Central memory CD8-positive, alpha-beta T cell (primary cell): ENCODE data around the gene PLXDC1.
A peak's percentile ranks its signal among the peaks of the same experiment; 100 is the strongest.
"Not testable (repeated sequence)": the region's sequence is repeated elsewhere in the genome, so short reads cannot be mapped to it uniquely, and the experiment has no call there.

Experiments
- ATAC-seq: fragments of 150-1000 bp; cut with Tn5 transposase; replicated peaks from 2 replicates; pipeline ENCODE4 v1.10.0; 2022; ENCODE audit warnings: mild to moderate bottlenecking, moderate FRiP score, moderate number of reproducible peaks; ENCODE audit not compliant: poor library complexity, severe bottlenecking; ENCODE audit errors: extremely low read depth
- DNase-seq, 2 donors: peaks; one replicate each; pipeline ENCODE4 v3.0.0; 2021; ENCODE audit warnings: low spot score in 2 of 2
- H3K27ac Mint-ChIP-seq: one replicate; pipeline ENCODE4 v1.8.0; 2022; ENCODE audit warnings: low read depth, mild to moderate bottlenecking, moderate library complexity, mixed read lengths
- H3K27me3 Mint-ChIP-seq: one replicate; pipeline ENCODE4 v1.8.0; 2022; ENCODE audit warnings: mixed read lengths
- H3K36me3 Mint-ChIP-seq: one replicate; pipeline ENCODE4 v1.8.0; 2022; ENCODE audit warnings: mild to moderate bottlenecking, moderate library complexity, mixed read lengths; ENCODE audit not compliant: insufficient read depth
- H3K4me1 Mint-ChIP-seq: one replicate; pipeline ENCODE4 v1.8.0; 2022; ENCODE audit warnings: mixed read lengths
- H3K4me3 Mint-ChIP-seq: one replicate; pipeline ENCODE4 v1.8.0; 2022; ENCODE audit warnings: mild to moderate bottlenecking, moderate library complexity, mixed read lengths
- H3K9me3 Mint-ChIP-seq: one replicate; pipeline ENCODE4 v1.8.0; 2022; ENCODE audit warnings: mixed read lengths

PLXDC1 gene

GRCh38 chr17:39051001-39051585, 100.3 kb downstream of the PLXDC1 start:
- ATAC-seq (no peak), DNase-seq (no peak)
- H3K27me3 Mint-ChIP-seq = peaks cover 29% of the 10 kb centered on the region
- H3K27ac Mint-ChIP-seq = no peak overlapping the region
- no peaks in the 10 kb centered on the region for H3K36me3 Mint-ChIP-seq
- no peak overlapping the region for H3K4me3 Mint-ChIP-seq
- peaks cover under 1% of the 10 kb centered on the region for H3K4me1 Mint-ChIP-seq
- H3K9me3 Mint-ChIP-seq = peaks cover 8% of the 10 kb centered on the region

DNA sequence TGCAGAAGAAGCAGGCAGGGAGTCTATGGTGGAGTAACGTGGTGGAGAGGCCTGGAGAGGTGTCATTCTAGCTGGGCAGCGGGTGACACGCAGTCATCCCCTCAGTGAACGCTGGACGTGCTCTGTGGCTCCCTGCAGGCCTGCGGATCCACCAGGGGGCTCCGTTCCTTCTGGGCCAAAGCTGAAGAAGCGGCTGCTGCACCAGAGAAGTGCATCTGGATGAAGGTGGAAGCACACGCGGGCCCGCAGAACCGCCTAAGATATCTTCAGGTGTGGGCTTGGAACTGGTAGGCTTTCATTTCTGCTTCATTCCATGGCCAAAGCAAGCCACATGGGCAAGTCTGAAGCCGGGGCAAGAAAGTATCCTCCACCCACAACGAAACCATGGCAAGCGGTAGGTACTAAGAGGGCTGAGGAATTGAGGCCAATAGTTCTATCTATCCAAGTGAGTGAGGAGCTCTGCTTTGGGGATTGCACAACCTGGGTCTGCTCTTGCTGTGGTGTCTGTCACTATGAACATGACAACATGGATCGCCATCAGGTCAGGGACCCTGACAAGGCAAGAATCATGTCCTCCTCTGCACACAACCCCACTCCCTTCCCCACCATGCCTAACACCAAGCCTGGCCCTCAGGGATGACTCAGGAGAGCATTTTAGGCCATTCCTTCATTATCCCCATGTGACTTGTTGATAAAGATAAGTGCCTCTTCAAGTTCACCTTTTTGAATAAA, 105.3 kb downstream of the PLXDC1 start:
- no peak for DNase-seq
- no peak for ATAC-seq
- Mint-ChIP-seq H3K9me3 (peaks cover 8% of the 10 kb centered on the region), H3K4me3 (no peak overlapping the region), H3K27me3 (peaks cover 8% of the 10 kb centered on the region), H3K27ac (no peak overlapping the region), H3K36me3 (no peaks in the 10 kb centered on the region), H3K4me1 (no peaks in the 10 kb centered on the region)

DNA sequence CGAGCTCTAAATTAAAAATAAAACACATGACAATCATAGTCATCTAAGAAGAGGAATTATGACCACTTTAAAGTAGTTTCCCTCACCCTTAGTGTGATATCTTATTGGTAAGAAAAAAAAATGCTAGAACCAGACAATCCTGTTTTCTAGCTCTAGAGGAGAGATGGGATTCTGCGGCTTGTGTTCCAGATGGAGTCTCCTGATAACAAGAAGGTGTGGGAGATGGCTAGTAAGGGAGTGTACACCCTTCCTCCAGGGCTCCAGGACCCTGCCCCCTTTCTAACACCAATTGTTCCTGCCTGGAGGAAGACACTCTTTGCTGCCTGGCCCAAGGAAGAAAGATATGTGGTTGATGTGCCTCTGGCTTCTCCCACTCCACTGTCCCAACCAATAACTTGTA, 115.4 kb downstream of the PLXDC1 start:
- Mint-ChIP-seq H3K36me3 (no peaks in the 10 kb centered on the region), H3K4me3 (no peak overlapping the region), H3K27ac (no peak overlapping the region), H3K4me1 (no peaks in the 10 kb centered on the region), H3K9me3 (no peaks in the 10 kb centered on the region), H3K27me3 (peaks cover 11% of the 10 kb centered on the region)
- ATAC-seq (no peak), DNase-seq (no peak)

GRCh38 chr17:39035578-39035977, 115.9 kb downstream of the PLXDC1 start:
- H3K4me1 Mint-ChIP-seq, H3K4me3 Mint-ChIP-seq, ATAC-seq, H3K36me3 Mint-ChIP-seq, H3K9me3 Mint-ChIP-seq, H3K27ac Mint-ChIP-seq, DNase-seq: not testable (repeated sequence)
- peaks cover 11% of the 10 kb centered on the region for H3K27me3 Mint-ChIP-seq

GRCh38 chr17:39028690-39029089, 122.7 kb downstream of the PLXDC1 start:
- H3K4me3 Mint-ChIP-seq = no peak overlapping the region
- H3K27ac Mint-ChIP-seq = no peak overlapping the region
- peaks cover 8% of the 10 kb centered on the region for H3K4me1 Mint-ChIP-seq
- no peaks in the 10 kb centered on the region for H3K36me3 Mint-ChIP-seq
- ATAC-seq = no peak
- no peak for DNase-seq
- no peaks in the 10 kb centered on the region for H3K9me3 Mint-ChIP-seq
- H3K27me3 Mint-ChIP-seq = peaks cover 17% of the 10 kb centered on the region

- H3K27ac Mint-ChIP-seq = no peak overlapping the region
- H3K36me3 Mint-ChIP-seq = no peaks in the 10 kb centered on the region
- no peaks in the 10 kb centered on the region for H3K9me3 Mint-ChIP-seq
- H3K27me3 Mint-ChIP-seq = peaks cover 17% of the 10 kb centered on the region
- DNase-seq (no peak), ATAC-seq (no peak)
- H3K4me1 Mint-ChIP-seq = peaks cover 8% of the 10 kb centered on the region
- H3K4me3 Mint-ChIP-seq = peak overlapping the region; percentile 16
These were observed 123.9 kb downstream of the PLXDC1 start for GRCh38 chr17:39027455-39028035.

DNA sequence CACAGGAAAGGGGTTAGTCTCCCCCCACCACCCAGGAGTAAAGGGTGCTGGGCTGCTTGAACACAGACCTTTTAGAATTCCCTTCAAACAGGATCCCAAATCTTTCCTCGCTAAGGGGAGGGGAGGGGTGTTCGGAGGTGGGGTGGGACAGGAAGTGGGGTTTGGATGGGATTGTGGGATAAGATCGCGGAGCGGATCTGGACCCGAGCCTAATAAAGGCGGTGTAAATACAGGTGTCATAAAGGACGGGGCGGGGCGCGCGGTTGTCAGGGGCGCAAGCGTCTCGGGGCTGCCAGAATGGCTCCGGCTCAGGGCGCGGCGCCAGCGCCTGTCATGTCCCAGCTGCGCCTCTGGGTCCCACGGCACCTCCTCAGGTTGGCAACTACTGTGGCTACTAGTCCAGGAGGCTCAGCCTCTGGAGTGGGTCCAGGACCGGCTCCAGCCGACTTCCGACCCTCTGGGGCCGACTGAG, 124.4 kb downstream of the PLXDC1 start:
- H3K9me3 Mint-ChIP-seq = no peaks in the 10 kb centered on the region
- peaks cover 17% of the 10 kb centered on the region for H3K27me3 Mint-ChIP-seq
- H3K4me1 Mint-ChIP-seq = peaks cover 8% of the 10 kb centered on the region
- H3K4me3 Mint-ChIP-seq = peak overlapping the region; percentile 16
- DNase-seq (no peak), ATAC-seq (no peak)
- H3K36me3 Mint-ChIP-seq = no peaks in the 10 kb centered on the region
- no peak overlapping the region for H3K27ac Mint-ChIP-seq

- not testable (repeated sequence) for H3K36me3 Mint-ChIP-seq, ATAC-seq, H3K27ac Mint-ChIP-seq, H3K4me1 Mint-ChIP-seq, H3K9me3 Mint-ChIP-seq, DNase-seq
- Mint-ChIP-seq H3K27me3 (peaks cover 17% of the 10 kb centered on the region), H3K4me3 (peak overlapping the region; percentile 16)
These were observed 125.1 kb downstream of the PLXDC1 start for GRCh38 chr17:39026346-39026745.

DNA sequence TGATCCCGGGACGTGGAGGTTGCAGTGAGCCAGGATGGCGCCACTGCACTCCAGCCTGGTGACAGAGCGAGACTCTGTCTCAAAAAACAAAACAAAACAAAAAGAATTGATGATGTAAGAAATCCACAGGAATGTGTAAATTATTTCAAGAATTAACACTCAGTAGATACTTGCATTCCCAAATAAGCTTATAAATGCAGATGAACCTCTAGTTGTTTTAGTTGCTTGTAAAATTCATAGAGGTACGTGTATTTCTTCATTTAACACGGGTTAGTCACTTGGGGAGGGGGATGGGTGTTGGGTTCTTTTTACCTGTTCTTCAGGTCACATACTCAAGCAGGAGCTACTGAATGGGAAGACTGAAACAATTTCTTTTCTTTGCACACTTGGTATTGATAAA, 128.5 kb downstream of the PLXDC1 start:
- H3K9me3 Mint-ChIP-seq = no peaks in the 10 kb centered on the region
- H3K4me1 Mint-ChIP-seq = peaks cover 8% of the 10 kb centered on the region
- no peaks in the 10 kb centered on the region for H3K36me3 Mint-ChIP-seq
- peaks cover 17% of the 10 kb centered on the region for H3K27me3 Mint-ChIP-seq
- no peak overlapping the region for H3K27ac Mint-ChIP-seq
- DNase-seq (no peak), ATAC-seq (no peak)
- no peak overlapping the region for H3K4me3 Mint-ChIP-seq

DNA sequence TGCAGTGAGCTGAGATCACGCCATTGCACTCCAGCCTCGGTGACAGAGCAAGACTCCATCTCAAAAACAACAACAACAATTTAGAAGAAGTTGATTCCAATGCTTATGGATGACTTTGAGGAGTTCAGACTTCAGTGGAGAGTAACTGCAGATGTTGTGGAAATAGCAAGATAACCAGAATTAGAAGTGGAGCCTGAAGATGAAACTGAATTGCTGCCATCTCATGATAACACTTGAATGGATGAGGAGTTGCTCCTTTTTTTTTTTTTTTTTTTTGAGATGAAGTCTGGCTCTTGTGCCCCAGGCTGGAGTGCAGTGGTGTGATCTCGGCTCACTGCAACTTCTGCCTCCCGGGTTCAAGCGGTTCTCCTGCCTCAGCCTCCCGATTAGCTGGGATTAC, 131.4 kb downstream of the PLXDC1 start:
- DNase-seq, H3K4me3 Mint-ChIP-seq, H3K9me3 Mint-ChIP-seq, H3K27me3 Mint-ChIP-seq, ATAC-seq, H3K4me1 Mint-ChIP-seq, H3K27ac Mint-ChIP-seq, H3K36me3 Mint-ChIP-seq: not testable (repeated sequence)

DNA sequence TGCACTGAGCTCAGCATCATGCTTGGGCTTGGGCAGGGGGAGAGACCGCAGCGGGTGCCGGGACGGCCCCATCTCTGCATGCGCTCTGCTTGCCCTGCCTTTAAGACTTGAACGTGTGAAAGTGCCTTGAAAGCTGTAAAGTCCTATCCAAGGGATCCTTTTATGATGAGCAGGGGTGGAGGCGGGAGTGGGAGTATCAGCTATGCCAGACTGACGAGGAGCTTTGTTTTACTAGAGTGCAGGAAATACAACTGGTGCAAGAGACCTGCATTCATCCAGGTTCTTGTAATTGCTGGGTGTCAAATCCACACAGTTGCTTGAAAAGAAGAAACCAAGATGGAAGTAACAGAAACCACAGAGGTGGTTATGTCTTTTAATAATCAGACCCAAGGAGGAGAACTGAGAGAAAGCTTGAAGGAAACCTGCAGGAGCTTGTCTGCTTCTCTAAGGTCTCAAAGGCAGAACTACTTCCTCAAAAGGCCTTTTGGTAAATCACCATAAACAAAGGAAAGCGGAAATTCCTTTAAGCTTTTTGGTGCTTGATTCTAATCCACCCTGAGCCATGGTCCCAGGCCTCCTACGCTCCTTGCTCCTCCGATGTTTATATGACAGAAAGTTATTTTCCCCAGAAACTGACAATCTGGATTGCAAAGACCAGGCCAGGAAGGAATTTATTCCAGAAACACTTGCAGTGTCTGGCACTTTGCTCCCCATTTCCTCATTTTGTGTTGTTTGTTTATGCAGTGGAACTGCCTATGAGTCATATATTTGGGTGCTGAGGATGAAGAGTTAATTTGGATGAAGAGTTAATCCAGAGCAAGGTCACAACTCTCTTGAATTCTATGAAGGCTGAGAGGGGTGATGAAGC, 132.9 kb downstream of the PLXDC1 start:
- no peaks in the 10 kb centered on the region for H3K4me1 Mint-ChIP-seq
- no peaks in the 10 kb centered on the region for H3K27me3 Mint-ChIP-seq
- no peaks in the 10 kb centered on the region for H3K36me3 Mint-ChIP-seq
- no peaks in the 10 kb centered on the region for H3K9me3 Mint-ChIP-seq
- ATAC-seq = no peak
- H3K27ac Mint-ChIP-seq = no peak overlapping the region
- no peak overlapping the region for H3K4me3 Mint-ChIP-seq
- no peak for DNase-seq
